ENCODE data around the gene GAS6.

The GAS6 gene

DNA sequence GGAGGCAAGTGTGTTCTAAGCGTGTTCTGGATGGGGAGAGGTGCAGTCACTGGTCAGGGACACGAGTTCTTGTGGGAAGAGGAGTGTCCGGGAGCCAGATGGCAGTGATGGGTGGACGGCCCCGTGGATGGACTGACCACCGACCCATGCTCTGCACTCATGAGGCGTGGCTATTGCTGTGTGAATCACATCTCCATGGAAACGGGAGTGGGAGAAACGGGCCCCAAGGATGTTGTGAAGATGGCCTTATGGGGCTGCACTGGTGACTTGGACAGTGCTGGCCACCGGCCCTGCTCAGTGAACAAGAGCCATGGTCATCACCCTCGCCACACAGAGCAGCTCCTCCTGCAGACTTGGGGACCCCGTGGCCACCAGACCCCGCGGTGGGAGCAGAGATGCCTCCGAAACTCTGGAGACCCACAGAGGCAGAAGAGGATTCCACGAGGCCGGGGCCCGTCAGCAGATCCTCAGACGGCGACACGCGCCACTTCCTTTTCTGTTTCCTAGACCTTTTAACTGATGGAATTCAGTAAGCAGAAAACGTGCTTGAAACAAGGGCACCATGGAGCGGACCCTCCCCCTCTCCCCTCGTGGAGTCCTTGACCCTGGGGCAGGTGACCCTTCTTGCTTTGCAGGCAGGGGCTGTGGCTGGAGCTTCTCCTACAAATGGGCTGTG lies 47.5 kb downstream of the GAS6 start:
- no peaks in the 10 kb centered on the region for H3K4me1 ChIP-seq (ENCODE audit: control insufficient read depth, insufficient read depth, low read length)
- no peak overlapping the region for H3K4me3 ChIP-seq (ENCODE audit: low read depth, low read length)
- H3K27ac ChIP-seq (ENCODE audit: low read depth, low read length), result no peak overlapping the region
- no peaks in the 10 kb centered on the region for H3K27me3 ChIP-seq (ENCODE audit: control insufficient read depth, insufficient read depth, low read length)
- no peaks in the 10 kb centered on the region for H3K36me3 ChIP-seq (ENCODE audit: control insufficient read depth, insufficient read depth, low read length)
- no peak overlapping the region for H3K9ac ChIP-seq (ENCODE audit: low read depth, low read length)
- H3K9me3 ChIP-seq (ENCODE audit: control insufficient read depth, insufficient read depth, low read length), result no peaks in the 10 kb centered on the region

DNA sequence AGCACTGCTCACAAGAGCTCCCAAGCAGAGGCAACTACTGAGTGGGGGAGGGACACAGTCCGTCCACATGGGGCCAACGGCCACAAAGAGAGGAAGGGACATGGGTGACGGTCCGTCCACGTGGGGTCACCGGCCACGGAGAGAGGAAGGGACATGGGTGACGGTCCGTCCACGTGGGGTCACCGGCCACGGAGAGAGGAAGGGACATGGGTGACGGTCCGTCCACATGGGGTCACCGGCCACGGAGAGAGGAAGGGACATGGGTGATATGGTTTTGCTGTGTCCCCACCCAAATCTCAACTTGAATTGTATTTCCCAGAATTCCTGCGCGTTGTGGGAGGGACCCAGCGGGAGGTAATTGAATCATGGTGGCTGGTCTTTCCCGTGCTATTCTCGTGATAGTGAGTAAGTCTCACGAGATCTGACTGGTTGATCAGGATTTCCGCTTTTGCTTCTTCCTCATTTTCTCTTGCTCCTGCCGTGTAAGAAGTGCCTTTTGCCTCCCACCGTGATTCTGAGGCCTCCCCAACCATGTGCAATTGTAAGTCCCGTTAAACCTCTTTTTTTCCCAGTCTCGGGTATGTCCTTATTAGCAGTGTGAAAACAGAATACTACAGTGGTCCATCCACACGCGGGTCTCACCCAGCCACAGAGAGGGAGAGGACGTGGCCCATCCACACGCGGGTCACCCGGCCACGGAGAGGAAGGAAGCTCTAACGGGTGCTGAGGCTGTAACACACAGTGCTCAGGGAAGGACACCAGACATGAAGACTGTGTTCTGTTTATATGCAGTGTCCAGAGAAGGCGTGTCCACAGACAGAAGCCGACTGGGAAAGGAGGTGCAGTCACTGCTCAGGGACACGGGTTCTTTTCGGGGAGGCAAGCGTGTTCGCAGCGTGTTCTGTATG lies 48.5 kb downstream of the GAS6 start:
- Histone ChIP-seq H3K9ac (ENCODE audit: low read depth, low read length) (no peak overlapping the region), H3K36me3 (ENCODE audit: control insufficient read depth, insufficient read depth, low read length) (no peaks in the 10 kb centered on the region), H3K4me3 (ENCODE audit: low read depth, low read length) (no peak overlapping the region), H3K9me3 (ENCODE audit: control insufficient read depth, insufficient read depth, low read length) (no peaks in the 10 kb centered on the region), H3K27ac (ENCODE audit: low read depth, low read length) (no peak overlapping the region), H3K27me3 (ENCODE audit: control insufficient read depth, insufficient read depth, low read length) (no peaks in the 10 kb centered on the region), H3K4me1 (ENCODE audit: control insufficient read depth, insufficient read depth, low read length) (no peaks in the 10 kb centered on the region)

GRCh38 chr13:113814435-113814821 lies 49.4 kb downstream of the GAS6 start:
- Histone ChIP-seq H3K9ac (ENCODE audit: low read depth, low read length) (no peak overlapping the region), H3K36me3 (ENCODE audit: control insufficient read depth, insufficient read depth, low read length) (no peaks in the 10 kb centered on the region), H3K27me3 (ENCODE audit: control insufficient read depth, insufficient read depth, low read length) (no peaks in the 10 kb centered on the region), H3K27ac (ENCODE audit: low read depth, low read length) (no peak overlapping the region), H3K9me3 (ENCODE audit: control insufficient read depth, insufficient read depth, low read length) (no peaks in the 10 kb centered on the region), H3K4me3 (ENCODE audit: low read depth, low read length) (no peak overlapping the region), H3K4me1 (ENCODE audit: control insufficient read depth, insufficient read depth, low read length) (no peaks in the 10 kb centered on the region)

DNA sequence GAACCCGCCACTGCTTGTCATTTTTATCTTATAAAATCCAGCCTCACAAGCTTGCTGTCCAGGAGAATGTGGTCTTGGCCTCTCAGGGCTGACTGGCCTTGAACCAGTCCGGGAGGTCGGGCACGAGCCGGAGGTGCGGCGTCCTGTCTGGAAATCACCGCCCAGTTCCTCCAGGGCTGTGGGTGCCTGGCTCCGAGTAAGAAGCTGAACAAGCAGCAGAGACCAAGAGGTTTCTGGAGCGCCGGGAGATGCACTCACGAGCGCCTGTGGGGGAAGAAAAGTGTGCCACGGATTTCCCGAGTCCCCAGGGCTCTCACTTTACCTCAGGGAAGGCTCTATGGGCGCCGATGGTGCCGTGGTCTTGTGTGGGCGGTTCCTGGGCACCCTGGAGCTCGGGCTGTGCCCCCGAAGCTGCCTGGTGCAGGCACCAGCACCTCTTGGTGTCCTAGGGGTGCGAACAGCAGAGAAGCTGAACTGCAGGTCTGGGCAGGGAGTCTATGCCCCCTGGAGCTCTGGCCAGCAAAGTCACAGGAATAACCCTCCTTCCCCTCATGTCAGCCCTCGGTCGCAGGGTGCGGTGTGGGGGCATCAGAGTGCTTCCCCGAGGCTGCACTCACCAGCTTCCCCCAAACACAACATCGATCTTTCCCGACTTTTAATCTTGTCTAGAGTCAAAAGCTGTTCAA lies 50.0 kb downstream of the GAS6 start:
- Histone ChIP-seq H3K9me3 (ENCODE audit: control insufficient read depth, insufficient read depth, low read length) (no peaks in the 10 kb centered on the region), H3K27ac (ENCODE audit: low read depth, low read length) (no peak overlapping the region), H3K27me3 (ENCODE audit: control insufficient read depth, insufficient read depth, low read length) (no peaks in the 10 kb centered on the region), H3K36me3 (ENCODE audit: control insufficient read depth, insufficient read depth, low read length) (no peaks in the 10 kb centered on the region), H3K4me3 (ENCODE audit: low read depth, low read length) (no peak overlapping the region), H3K9ac (ENCODE audit: low read depth, low read length) (no peak overlapping the region), H3K4me1 (ENCODE audit: control insufficient read depth, insufficient read depth, low read length) (no peaks in the 10 kb centered on the region)

DNA sequence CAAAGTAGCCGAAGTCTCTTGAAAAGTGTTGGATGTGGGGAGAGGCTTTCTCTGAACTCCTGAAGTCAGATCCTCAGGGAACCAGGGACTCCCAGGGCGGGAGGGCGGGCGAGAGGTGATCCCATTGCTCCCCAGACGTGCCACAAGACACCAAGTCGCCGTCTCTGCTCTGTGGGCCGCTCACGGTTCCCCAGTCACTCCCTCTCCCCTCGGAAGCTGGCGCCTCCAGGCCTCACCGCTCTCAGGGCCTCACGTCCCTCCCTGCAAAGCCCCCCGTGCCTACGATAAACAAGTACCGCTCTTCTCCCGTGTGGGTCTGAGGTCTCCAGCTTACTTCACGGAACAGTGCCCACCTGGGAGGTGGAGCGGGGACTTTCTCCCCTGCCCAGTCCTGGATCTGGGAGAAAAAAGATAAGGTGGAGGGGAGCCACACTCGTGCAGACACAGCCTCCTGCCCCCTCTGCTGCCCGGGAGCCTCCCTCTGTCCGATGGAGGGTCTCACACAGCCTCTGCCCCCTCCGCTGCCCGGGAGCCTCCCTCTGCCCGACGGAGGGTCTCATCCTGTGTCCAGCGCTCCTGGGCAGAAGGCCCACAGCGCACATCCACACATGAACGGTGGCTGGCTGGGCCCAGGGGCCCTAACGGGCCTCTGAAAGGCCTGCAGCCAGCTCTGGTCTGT lies 50.7 kb downstream of the GAS6 start:
- Histone ChIP-seq H3K36me3 (ENCODE audit: control insufficient read depth, insufficient read depth, low read length) (no peaks in the 10 kb centered on the region), H3K9ac (ENCODE audit: low read depth, low read length) (no peak overlapping the region), H3K27ac (ENCODE audit: low read depth, low read length) (no peak overlapping the region), H3K4me1 (ENCODE audit: control insufficient read depth, insufficient read depth, low read length) (no peaks in the 10 kb centered on the region), H3K27me3 (ENCODE audit: control insufficient read depth, insufficient read depth, low read length) (no peaks in the 10 kb centered on the region), H3K9me3 (ENCODE audit: control insufficient read depth, insufficient read depth, low read length) (peaks cover 2% of the 10 kb centered on the region; the same call in 1 of the 2 replicates), H3K4me3 (ENCODE audit: low read depth, low read length) (no peak overlapping the region)

- Histone ChIP-seq H3K4me1 (ENCODE audit: control insufficient read depth, insufficient read depth, low read length) (no peaks in the 10 kb centered on the region), H3K4me3 (ENCODE audit: low read depth, low read length) (no peak overlapping the region), H3K27me3 (ENCODE audit: control insufficient read depth, insufficient read depth, low read length) (no peaks in the 10 kb centered on the region), H3K36me3 (ENCODE audit: control insufficient read depth, insufficient read depth, low read length) (no peaks in the 10 kb centered on the region), H3K9ac (ENCODE audit: low read depth, low read length) (no peak overlapping the region), H3K9me3 (ENCODE audit: control insufficient read depth, insufficient read depth, low read length) (peaks cover 6% of the 10 kb centered on the region; the same call in 1 of the 2 replicates), H3K27ac (ENCODE audit: low read depth, low read length) (no peak overlapping the region)
Observed at GRCh38 chr13:113812178-113813040, 51.5 kb downstream of the GAS6 start.

DNA sequence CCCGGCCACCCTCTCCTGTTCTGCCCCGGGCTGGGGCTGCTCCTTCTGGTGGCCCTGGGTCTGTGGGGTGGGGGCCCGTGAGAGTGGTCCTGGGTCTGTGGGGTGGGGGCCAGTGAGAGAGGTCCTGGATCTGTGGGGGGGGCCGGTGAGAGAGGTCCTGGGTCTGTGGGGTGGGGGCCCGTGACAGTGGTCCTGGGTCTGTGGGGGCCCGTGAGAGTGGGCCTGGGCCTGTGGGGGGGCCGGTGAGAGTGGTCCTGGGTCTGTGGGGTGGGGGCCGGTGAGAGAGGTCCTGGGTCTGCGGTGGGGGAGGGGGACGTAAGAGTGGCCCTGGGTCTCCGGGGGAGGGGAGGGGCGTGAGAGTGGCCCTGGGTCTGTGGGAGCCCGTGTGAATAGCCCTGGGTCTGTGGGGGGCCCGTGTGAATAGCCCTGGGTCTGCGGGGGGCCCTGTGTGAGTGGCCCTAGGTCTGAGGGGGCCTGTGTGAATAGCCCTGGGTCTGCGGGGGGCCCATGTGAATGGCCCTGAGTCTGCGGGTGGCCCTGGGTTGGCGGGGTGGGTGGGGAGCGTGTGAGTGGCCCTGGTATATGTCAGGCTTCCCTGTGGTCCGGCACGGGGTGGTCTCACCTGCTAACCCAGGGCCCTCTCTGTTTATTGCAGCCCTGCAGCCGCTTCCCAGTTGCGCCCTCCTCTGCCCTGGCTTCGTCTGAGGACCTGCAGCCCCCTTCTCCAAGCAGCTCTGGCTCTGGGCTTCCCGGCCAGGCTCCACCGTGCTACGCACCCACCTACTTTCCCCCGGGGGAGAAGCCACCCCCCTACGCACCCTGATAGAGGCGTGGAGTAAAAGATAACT lies 52.6 kb downstream of the GAS6 start:
- Histone ChIP-seq H3K27me3 (ENCODE audit: control insufficient read depth, insufficient read depth, low read length) (no peaks in the 10 kb centered on the region), H3K9ac (ENCODE audit: low read depth, low read length) (no peak overlapping the region), H3K9me3 (ENCODE audit: control insufficient read depth, insufficient read depth, low read length) (peaks cover 6% of the 10 kb centered on the region; the same call in 1 of the 2 replicates), H3K36me3 (ENCODE audit: control insufficient read depth, insufficient read depth, low read length) (no peaks in the 10 kb centered on the region), H3K27ac (ENCODE audit: low read depth, low read length) (no peak overlapping the region), H3K4me1 (ENCODE audit: control insufficient read depth, insufficient read depth, low read length) (no peaks in the 10 kb centered on the region), H3K4me3 (ENCODE audit: low read depth, low read length) (no peak overlapping the region)

- Histone ChIP-seq H3K9ac (ENCODE audit: low read depth, low read length) (no peak overlapping the region), H3K9me3 (ENCODE audit: control insufficient read depth, insufficient read depth, low read length) (peaks cover 6% of the 10 kb centered on the region; the same call in 1 of the 2 replicates), H3K36me3 (ENCODE audit: control insufficient read depth, insufficient read depth, low read length) (no peaks in the 10 kb centered on the region), H3K27ac (ENCODE audit: low read depth, low read length) (no peak overlapping the region), H3K27me3 (ENCODE audit: control insufficient read depth, insufficient read depth, low read length) (no peaks in the 10 kb centered on the region), H3K4me1 (ENCODE audit: control insufficient read depth, insufficient read depth, low read length) (no peaks in the 10 kb centered on the region), H3K4me3 (ENCODE audit: low read depth, low read length) (no peak overlapping the region)
Observed at GRCh38 chr13:113810640-113811039, 53.2 kb downstream of the GAS6 start.

DNA sequence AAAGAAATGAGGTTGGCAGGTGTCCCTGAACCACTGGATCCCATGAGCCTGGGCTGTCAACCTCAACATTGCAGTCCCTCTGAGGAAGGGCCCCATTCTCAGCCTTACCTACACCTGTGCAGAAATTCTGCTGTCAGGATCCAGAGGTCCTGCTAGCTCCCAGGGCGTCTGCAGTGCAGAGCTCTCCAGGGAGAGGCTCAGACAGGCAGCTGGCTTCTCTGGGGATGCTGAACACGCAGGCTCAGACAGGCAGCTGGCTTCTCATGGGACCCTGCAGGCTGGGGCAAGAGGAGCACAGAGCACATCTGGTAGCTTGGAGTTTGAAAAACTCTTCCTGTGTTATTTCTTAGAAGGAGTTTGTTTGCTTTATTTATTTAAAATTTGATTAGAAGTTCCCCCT lies 53.9 kb downstream of the GAS6 start:
- H3K4me1 ChIP-seq (ENCODE audit: control insufficient read depth, insufficient read depth, low read length), result no peaks in the 10 kb centered on the region
- no peak overlapping the region for H3K9ac ChIP-seq (ENCODE audit: low read depth, low read length)
- H3K27ac ChIP-seq (ENCODE audit: low read depth, low read length), result no peak overlapping the region
- no peaks in the 10 kb centered on the region for H3K27me3 ChIP-seq (ENCODE audit: control insufficient read depth, insufficient read depth, low read length)
- peaks cover 6% of the 10 kb centered on the region; the same call in 1 of the 2 replicates for H3K9me3 ChIP-seq (ENCODE audit: control insufficient read depth, insufficient read depth, low read length)
- H3K4me3 ChIP-seq (ENCODE audit: low read depth, low read length), result no peak overlapping the region
- no peaks in the 10 kb centered on the region for H3K36me3 ChIP-seq (ENCODE audit: control insufficient read depth, insufficient read depth, low read length)

Data from HUES48 (cell line).